T-helper 1 cell (primary cell): ENCODE data around the gene MC2R.

ENCODE experiments used
- DNase-seq, 5 donors: peaks; one replicate each; pipeline ENCODE4 v3.0.0-alpha.2; 2012 to 2020
- total RNA-seq, 4 donors: gene quantifications; one replicate each; lab custom pipeline; 2026; lab: John Stamatoyannopoulos, UW

Gene MC2R
- total RNA-seq = 0 reads per million in 4 donors

- DNase-seq = no peak
Measured at GRCh38 chr18:13915391-13915790, at the start of gene MC2R. TSS of gene MC2R (minus strand) at chr18:13915536. CDS start at chr18:13885518, 30,018 bp downstream.

- DNase-seq = no peak
Measured at GRCh38 chr18:13945811-13946210, 30.5 kb upstream of the MC2R start.

GRCh38 chr18:13943338-13943737, 28.0 kb upstream of the MC2R start:
- DNase-seq = no peak

GRCh38 chr18:13940326-13940725, 25.0 kb upstream of the MC2R start:
- no peak for DNase-seq

GRCh38 chr18:13934676-13935075, 19.3 kb upstream of the MC2R start:
- no peak for DNase-seq

- DNase-seq = no peak
Measured at GRCh38 chr18:13934058-13934457, 18.7 kb upstream of the MC2R start.

GRCh38 chr18:13932285-13933025, 17.1 kb upstream of the MC2R start:
- no peak for DNase-seq

- DNase-seq = no peak
Measured at GRCh38 chr18:13930964-13931363, 15.6 kb upstream of the MC2R start.

- DNase-seq = no peak
Measured at GRCh38 chr18:13923221-13923620, 7.9 kb upstream of the MC2R start.

GRCh38 chr18:13918898-13919297, 3.6 kb upstream of the MC2R start:
- no peak for DNase-seq

GRCh38 chr18:13917401-13917800, 2.1 kb upstream of the MC2R start:
- DNase-seq = no peak

- DNase-seq = no peak
Measured at GRCh38 chr18:13916559-13916958, 1.2 kb upstream of the MC2R start.

GRCh38 chr18:13915995-13916431, 677 bp upstream of the MC2R start:
- no peak for DNase-seq

GRCh38 chr18:13914756-13915155, 580 bp downstream of the MC2R start:
- no peak for DNase-seq

GRCh38 chr18:13914170-13914569, 1.2 kb downstream of the MC2R start:
- DNase-seq = no peak

GRCh38 chr18:13913205-13913604, 2.1 kb downstream of the MC2R start:
- DNase-seq = no peak

- no peak for DNase-seq
Measured at GRCh38 chr18:13912601-13913000, 2.7 kb downstream of the MC2R start.

GRCh38 chr18:13910986-13911385, 4.3 kb downstream of the MC2R start:
- DNase-seq = no peak

GRCh38 chr18:13910501-13910900, 4.8 kb downstream of the MC2R start:
- DNase-seq = no peak

- DNase-seq = no peak
Measured at GRCh38 chr18:13909141-13909940, 6.0 kb downstream of the MC2R start.

GRCh38 chr18:13900633-13901032, 14.7 kb downstream of the MC2R start:
- DNase-seq = no peak

- DNase-seq = no peak
Measured at GRCh38 chr18:13895505-13896033, 19.8 kb downstream of the MC2R start.

- DNase-seq = no peak
Measured at GRCh38 chr18:13894531-13894930, 20.8 kb downstream of the MC2R start.

GRCh38 chr18:13893418-13893760, 21.9 kb downstream of the MC2R start:
- DNase-seq = no peak
